ENCODE results near the gene APH1B. TPM values are rescaled to one million over a fixed set of nuclear protein-coding genes. Genes with fewer than 3 reads are reported as not detected.

The APH1B gene
- total and polyA plus RNA-seq, 8 donors: 24.0 to 32.2 (median 29.4) TPM

DNA sequence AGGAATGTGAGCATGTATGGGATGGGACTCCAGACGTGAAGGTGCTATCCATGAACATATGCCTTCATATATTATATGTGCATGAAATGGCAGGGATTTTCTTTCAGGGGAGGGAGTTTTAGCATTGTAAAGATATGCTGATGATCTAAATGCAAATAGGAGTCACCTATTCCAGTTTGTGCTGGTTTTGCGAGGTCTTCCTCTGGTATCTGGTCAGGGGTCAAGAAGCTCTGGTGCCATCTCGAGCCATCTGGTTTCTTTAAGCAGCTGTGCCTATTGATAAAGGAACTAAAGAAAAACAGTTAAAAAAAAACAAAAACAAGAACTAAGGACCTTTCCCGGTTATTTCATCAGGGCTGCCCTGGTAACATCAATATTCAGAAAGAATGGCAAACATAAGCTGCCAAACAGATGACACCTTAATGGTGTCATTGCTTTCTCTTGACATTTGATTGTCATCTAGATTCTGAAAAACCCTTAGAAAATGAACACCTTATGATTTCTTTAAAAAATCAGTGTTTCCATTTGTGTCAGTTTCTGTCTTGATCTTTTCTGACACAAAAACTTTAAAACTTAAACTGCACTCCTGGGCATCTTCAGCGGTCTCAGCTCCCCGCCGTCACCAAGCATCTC, 22.7 kb downstream of the APH1B start:
- Histone ChIP-seq H3K9me3 (no peaks in the 10 kb centered on the region), H3K4me1 (peaks cover 0 to 14% of the 10 kb centered on the region in 2 donors), H3K4me3 (no peak overlapping the region), H3K27me3 (no peaks in the 10 kb centered on the region), H3K36me3 (peaks cover 0 to 53% of the 10 kb centered on the region in 2 donors), H3K27ac (no peak overlapping the region)
- intact Hi-C loops (cut with DNase I): no loop called here
- ATAC-seq (no peak), DNase-seq (no peak)
- no peak for TF ChIP-seq CTCF (IDR thresholded peaks at IDR 0.05)

DNA sequence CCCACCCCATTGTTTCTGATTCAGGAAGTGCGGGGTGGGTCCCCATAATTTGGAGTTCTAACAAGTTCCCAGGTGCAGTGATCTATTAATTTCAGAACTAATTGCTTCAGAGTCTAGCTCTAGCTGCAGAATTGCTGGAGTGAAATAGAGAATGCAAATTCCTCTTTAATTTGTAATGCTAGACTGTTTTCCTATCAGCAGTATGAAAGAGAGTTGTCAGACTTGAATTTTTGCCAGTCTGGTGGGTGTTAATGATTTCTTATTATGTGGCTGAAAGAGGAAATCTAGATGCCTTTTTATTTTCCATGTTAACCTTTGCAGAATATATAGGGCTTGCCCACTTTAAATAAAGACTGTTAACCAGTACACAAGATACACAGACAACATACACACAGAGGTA, 23.7 kb downstream of the APH1B start:
- peaks cover 3 to 64% of the 10 kb centered on the region in 2 donors for H3K36me3 ChIP-seq
- ATAC-seq (no peak), DNase-seq (no peak)

GRCh38 chr15:63305260-63305659, 27.9 kb downstream of the APH1B start:
- no peaks in the 10 kb centered on the region for H3K9me3 ChIP-seq
- peaks cover 4 to 54% of the 10 kb centered on the region in 2 donors for H3K36me3 ChIP-seq
- DNase-seq (no peak), ATAC-seq (no peak)
- no peaks in the 10 kb centered on the region for H3K27me3 ChIP-seq
- H3K27ac ChIP-seq: no peak overlapping the region
- no peaks in the 10 kb centered on the region for H3K4me1 ChIP-seq
- H3K4me3 ChIP-seq: no peak overlapping the region
- TF ChIP-seq CTCF (IDR thresholded peaks at IDR 0.05): no peak
- intact Hi-C loops (cut with DNase I): no loop called here

More for the DNA sequence above, 23.7 kb downstream of the APH1B start:
- H3K4me3 ChIP-seq: no peak overlapping the region
- intact Hi-C loops (cut with DNase I): no loop called here
- H3K27ac ChIP-seq: no peak overlapping the region
- H3K4me1 ChIP-seq: peaks cover 0 to 5% of the 10 kb centered on the region in 2 donors
- TF ChIP-seq CTCF (IDR thresholded peaks at IDR 0.05): no peak
- no peaks in the 10 kb centered on the region for H3K27me3 ChIP-seq
- H3K9me3 ChIP-seq: no peaks in the 10 kb centered on the region

DNA sequence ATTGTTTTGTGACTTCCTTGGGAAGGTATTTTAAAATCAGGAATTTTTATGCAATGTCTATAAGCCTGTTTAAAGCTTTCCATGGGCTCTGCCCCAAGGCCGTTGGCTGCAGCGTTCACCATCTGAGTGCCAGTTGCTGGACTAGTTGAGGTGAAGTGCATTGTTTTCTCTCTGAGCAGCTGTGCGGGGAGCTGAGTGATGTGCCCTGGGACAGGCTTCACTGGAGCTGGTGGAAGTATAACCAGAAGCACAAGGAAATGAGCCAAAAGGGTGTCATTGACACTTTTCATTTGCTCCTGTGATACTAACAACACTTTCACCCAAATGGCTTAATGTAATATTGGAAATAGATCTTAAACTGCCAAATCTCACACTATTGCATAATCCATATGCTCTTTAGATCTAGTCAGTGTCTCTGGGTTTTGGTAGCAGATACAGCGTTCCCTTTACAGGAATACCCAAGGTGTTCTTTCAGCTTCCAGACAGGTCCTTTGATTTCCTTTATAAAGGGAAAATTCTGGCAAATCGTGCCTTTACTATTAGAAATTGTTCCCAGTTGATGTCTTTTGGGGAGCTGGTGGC, 29.2 kb downstream of the APH1B start:
- intact Hi-C loops (cut with DNase I): no loop called here
- no peak overlapping the region for H3K4me3 ChIP-seq

More for the DNA sequence above, 29.2 kb downstream of the APH1B start:
- Histone ChIP-seq H3K27ac (no peak overlapping the region), H3K36me3 (peaks cover 4 to 51% of the 10 kb centered on the region in 2 donors), H3K27me3 (no peaks in the 10 kb centered on the region), H3K9me3 (no peaks in the 10 kb centered on the region), H3K4me1 (no peaks in the 10 kb centered on the region)
- DNase-seq (no peak), ATAC-seq (no peak)
- no peak for TF ChIP-seq CTCF (IDR thresholded peaks at IDR 0.05)

All from left lung (tissue), 10 donors.